OCI-M2 (cell line): Measurements from ENCODE around the gene LOXL3.
"Not testable (repeated sequence)": the region's sequence is repeated elsewhere in the genome, so short reads cannot be mapped to it uniquely, and the experiment has no call there.

Experiments used
- DNase-seq: peaks from one replicate; lab custom pipeline; 2025; ENCODE audit not compliant: unreplicated experiment; lab: John Stamatoyannopoulos, UW

The LOXL3 gene

GRCh38 chr2:74575320-74575719 is 21.6 kb upstream of the LOXL3 start:
- no peak for DNase-seq

- peak; percentile 64 for DNase-seq
Observed at GRCh38 chr2:74573747-74574562, 20.2 kb upstream of the LOXL3 start.

- no peak for DNase-seq
Observed at GRCh38 chr2:74572178-74572925, 18.6 kb upstream of the LOXL3 start.

GRCh38 chr2:74571058-74571457 is 17.3 kb upstream of the LOXL3 start:
- no peak for DNase-seq

GRCh38 chr2:74569686-74570085 is 15.9 kb upstream of the LOXL3 start:
- no peak for DNase-seq

- DNase-seq = no peak
Observed at GRCh38 chr2:74567881-74568280, 14.1 kb upstream of the LOXL3 start.

GRCh38 chr2:74566754-74567085 is 13.0 kb upstream of the LOXL3 start:
- DNase-seq = no peak

GRCh38 chr2:74566076-74566753 is 12.5 kb upstream of the LOXL3 start:
- no peak for DNase-seq

GRCh38 chr2:74564222-74564621 is 10.5 kb upstream of the LOXL3 start:
- DNase-seq = no peak

- no peak for DNase-seq
Observed at GRCh38 chr2:74562126-74562775, 8.5 kb upstream of the LOXL3 start.

- not testable (repeated sequence) for DNase-seq
Observed at GRCh38 chr2:74561022-74561421, 7.3 kb upstream of the LOXL3 start.

- DNase-seq = no peak
Observed at GRCh38 chr2:74560591-74560990, 6.8 kb upstream of the LOXL3 start.

- DNase-seq = no peak
Observed at GRCh38 chr2:74559912-74560311, 6.2 kb upstream of the LOXL3 start.

- DNase-seq = no peak
Observed at GRCh38 chr2:74558284-74559230, 4.8 kb upstream of the LOXL3 start.

- DNase-seq = no peak
Observed at GRCh38 chr2:74556831-74557370, 3.2 kb upstream of the LOXL3 start.

GRCh38 chr2:74556159-74556558 is 2.4 kb upstream of the LOXL3 start:
- no peak for DNase-seq

- no peak for DNase-seq
Observed at GRCh38 chr2:74555610-74556103, 1.9 kb upstream of the LOXL3 start.

GRCh38 chr2:74554820-74555531 is 1.2 kb upstream of the LOXL3 start:
- DNase-seq = no peak
